Liver (tissue), 9 donors: Measurements from ENCODE around the gene ATXN1. TPM values are rescaled to one million over a fixed set of nuclear protein-coding genes. Genes with fewer than 3 reads are reported as not detected.

Source experiments
- DNase-seq: peaks from one replicate; pipeline ENCODE4 v3.0.0-alpha.2; 2017; ENCODE audit warnings: low spot score
- H3K27ac ChIP-seq, 2 donors: one replicate each; pipeline ENCODE4 v1.7.0; 2013; ENCODE audit warnings: inconsistent platforms in 2 of 2, low read length in 2 of 2, control low read depth in 1 of 2, low read depth in 1 of 2, mild to moderate bottlenecking in 1 of 2
- H3K27me3 ChIP-seq, 4 donors: one replicate each; pipeline versions ENCODE4 v1.6.1 to v1.7.0; 2013; ENCODE audit warnings: low read length in 3 of 4, inconsistent platforms in 1 of 4, mild to moderate bottlenecking in 1 of 4, moderate library complexity in 1 of 4; ENCODE audit not compliant: control insufficient read depth in 4 of 4, insufficient read depth in 4 of 4
- H3K36me3 ChIP-seq, 4 donors: one replicate each; pipeline versions ENCODE4 v1.6.1 to v1.7.0; 2013; ENCODE audit warnings: low read length in 3 of 4, mild to moderate bottlenecking in 3 of 4, low read depth in 1 of 4, moderate library complexity in 1 of 4; ENCODE audit not compliant: control insufficient read depth in 4 of 4, insufficient read depth in 3 of 4
- H3K4me1 ChIP-seq, 4 donors: one replicate each; pipeline versions ENCODE4 v1.6.1 to v1.7.0; 2013; ENCODE audit warnings: low read length in 3 of 4, mild to moderate bottlenecking in 3 of 4, moderate library complexity in 1 of 4; ENCODE audit not compliant: control insufficient read depth in 4 of 4, insufficient read depth in 4 of 4
- H3K4me3 ChIP-seq, 3 donors: one replicate each; pipeline versions ENCODE4 v1.6.1 to v1.7.0; 2013; ENCODE audit warnings: low read length in 3 of 3, control low read depth in 1 of 3, low read depth in 1 of 3, mild to moderate bottlenecking in 1 of 3
- H3K9ac ChIP-seq, 2 donors: one replicate each; pipeline ENCODE4 v1.7.0; 2013; ENCODE audit warnings: low read length in 2 of 2, mild to moderate bottlenecking in 2 of 2, moderate library complexity in 2 of 2, control low read depth in 1 of 2, low read depth in 1 of 2
- H3K9me3 ChIP-seq, 4 donors: one replicate each; pipeline versions ENCODE4 v1.6.1 to v1.7.0; 2013; ENCODE audit warnings: low read length in 3 of 4; ENCODE audit not compliant: control insufficient read depth in 4 of 4
- EGR1 ChIP-seq, 2 donors: IDR thresholded peaks; 2 replicates each; pipeline ENCODE4 v1.6.1; 2016 to 2018; ENCODE audit warnings: antibody characterized with exemption in 2 of 2, low read depth in 2 of 2
- FOXA1 ChIP-seq: IDR thresholded peaks from 2 replicates; pipeline ENCODE4 v1.6.1; 2016; ENCODE audit warnings: antibody characterized with exemption
- FOXA2 ChIP-seq: IDR thresholded peaks from 2 replicates; pipeline ENCODE4 v1.6.1; 2016; ENCODE audit warnings: antibody characterized with exemption
- GABPA ChIP-seq, 2 donors: IDR thresholded peaks in 1 of 2; conservative IDR thresholded peaks in 1 of 2; 2 replicates each; pipeline ENCODE4 v1.6.1; 2016; ENCODE audit warnings: antibody characterized with exemption in 2 of 2, mild to moderate bottlenecking in 1 of 2, moderate library complexity in 1 of 2
- HNF4G ChIP-seq: IDR thresholded peaks from 2 replicates; pipeline ENCODE4 v1.6.1; 2016; ENCODE audit warnings: antibody characterized with exemption
- JUND ChIP-seq, 2 donors: IDR thresholded peaks; 2 replicates each; pipeline ENCODE4 v1.6.1; 2016; ENCODE audit warnings: antibody characterized with exemption in 2 of 2
- NR2F2 ChIP-seq: IDR thresholded peaks from 2 replicates; pipeline ENCODE4 v1.6.1; 2016; ENCODE audit warnings: antibody characterized with exemption
- RAD21 ChIP-seq, 2 donors: IDR thresholded peaks; 2 replicates each; pipeline ENCODE4 v1.6.1; 2016; ENCODE audit warnings: antibody characterized with exemption in 2 of 2, mild to moderate bottlenecking in 2 of 2
- RXRA ChIP-seq, 2 donors: IDR thresholded peaks; 2 replicates each; pipeline ENCODE4 v1.6.1; 2017 to 2018; ENCODE audit warnings: antibody characterized with exemption in 2 of 2, mild to moderate bottlenecking in 1 of 2
- TAF1 ChIP-seq: conservative IDR thresholded peaks from 2 replicates; pipeline ENCODE4 v1.6.1; 2016; ENCODE audit warnings: antibody characterized with exemption, mild to moderate bottlenecking
- YY1 ChIP-seq: IDR thresholded peaks from 2 replicates; pipeline ENCODE4 v1.6.1; 2016; ENCODE audit warnings: antibody characterized with exemption, mild to moderate bottlenecking
- WGBS: extraction: QIAGEN DNeasy Blood & Tissue Kit; methylation state at CpG from one replicate; pipeline ENCODE4 v1.1.7; 2013; 5-methylcytosine and 5-hydroxymethylcytosine counted together
- polyA plus RNA-seq, 2 donors: library from polyadenylated mRNA; stranded (reverse) in 1 of 2; unstranded in 1 of 2; fragments of 200-250 nt in 1 of 2; fragments of >200 nt in 1 of 2; fragmentation: Nextera tagmentation in 1 of 2; extraction: Ambion mirVana in 1 of 2; gene quantifications; one replicate each; pipeline versions ENCODE4 v1.2.1 to v1.2.3, GENCODE V29; 2013 to 2015
- total RNA-seq, 2 donors: library from RNA; depleted of rRNA; stranded (reverse); fragments of >200 nt; gene quantifications; one replicate each; pipeline ENCODE4 v1.2.3, GENCODE V29; 2014
- TF ChIP-seq, protein P1 (sequence below): fragments of 150-350 bp; IDR thresholded peaks from 2 replicates; pipeline ENCODE4 v1.5.1; 2017; ENCODE audit warnings: improper control_type of control experiment, low read depth, low read length; ENCODE audit not compliant: missing input control
- TF ChIP-seq, protein P2 (sequence below): IDR thresholded peaks from 2 replicates; pipeline ENCODE4 v1.6.1; 2016; ENCODE audit warnings: antibody characterized with exemption, mild to moderate bottlenecking
- TF ChIP-seq, protein P3 (sequence below): IDR thresholded peaks from 2 replicates; pipeline ENCODE4 v1.6.1; 2016; ENCODE audit warnings: antibody characterized with exemption
- TF ChIP-seq, protein P4 (sequence below): IDR thresholded peaks from 2 replicates; pipeline ENCODE4 v1.6.1; 2016; ENCODE audit warnings: antibody characterized with exemption
- donor health status: healthy.
- donor health status: healthy.
- donor health status: healthy.
- donor health status: healthy.
- donor health status: healthy.

Gene ATXN1
- total and polyA plus RNA-seq, 4 donors: 4.3 to 29.7 (median 8.2) TPM

DNA sequence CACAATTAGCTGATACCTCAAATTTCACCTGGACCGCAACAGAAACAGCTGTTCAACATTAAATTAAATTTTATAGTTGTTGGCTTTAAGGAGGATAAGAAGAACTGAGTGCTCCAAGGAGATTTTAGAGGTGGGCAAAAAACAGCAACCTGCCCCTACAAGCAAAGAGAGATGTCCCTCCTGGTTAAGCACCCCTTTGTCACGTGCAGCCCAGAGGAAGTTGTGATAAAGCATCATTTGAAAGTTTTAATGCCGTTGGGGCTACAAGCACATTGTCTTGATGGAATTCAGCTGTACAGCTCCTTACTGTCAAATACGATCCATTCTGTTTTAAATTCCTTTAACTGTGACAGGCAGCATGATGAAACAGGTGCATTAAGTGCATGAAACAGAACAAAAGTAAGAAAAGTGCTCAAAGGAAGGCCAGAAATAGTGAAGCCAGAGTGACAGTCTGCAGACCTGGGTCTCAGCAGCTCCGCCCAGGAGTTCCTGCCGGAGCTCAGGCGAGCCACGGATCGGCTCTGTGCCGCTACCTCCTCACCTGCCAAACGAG lies 327.8 kb downstream of the ATXN1 start:
- Histone ChIP-seq H3K27me3 (no peaks in the 10 kb centered on the region), H3K9me3 (no peaks in the 10 kb centered on the region), H3K9ac (no peak overlapping the region), H3K4me3 (no peak overlapping the region), H3K4me1 (no peaks in the 10 kb centered on the region), H3K36me3 (peaks cover 0 to 4% (median 2%) of the 10 kb centered on the region in 4 donors), H3K27ac (no peak overlapping the region)
- TF ChIP-seq JUND (IDR thresholded peaks at IDR 0.05) (no peak), EGR1 (IDR thresholded peaks at IDR 0.05; ENCODE audit: low read depth in 2 of 2) (no peak), RAD21 (IDR thresholded peaks at IDR 0.05) (no peak), RXRA (IDR thresholded peaks at IDR 0.05) (no peak), FOXA2 (no peak), GABPA (IDR thresholded peaks at IDR 0.05 in 1 of 2, conservative IDR thresholded peaks at IDR 0.05 in 1 of 2) (no peak), NR2F2 (no peak), FOXA1 (no peak)
- TF ChIP-seq, protein P1, sequence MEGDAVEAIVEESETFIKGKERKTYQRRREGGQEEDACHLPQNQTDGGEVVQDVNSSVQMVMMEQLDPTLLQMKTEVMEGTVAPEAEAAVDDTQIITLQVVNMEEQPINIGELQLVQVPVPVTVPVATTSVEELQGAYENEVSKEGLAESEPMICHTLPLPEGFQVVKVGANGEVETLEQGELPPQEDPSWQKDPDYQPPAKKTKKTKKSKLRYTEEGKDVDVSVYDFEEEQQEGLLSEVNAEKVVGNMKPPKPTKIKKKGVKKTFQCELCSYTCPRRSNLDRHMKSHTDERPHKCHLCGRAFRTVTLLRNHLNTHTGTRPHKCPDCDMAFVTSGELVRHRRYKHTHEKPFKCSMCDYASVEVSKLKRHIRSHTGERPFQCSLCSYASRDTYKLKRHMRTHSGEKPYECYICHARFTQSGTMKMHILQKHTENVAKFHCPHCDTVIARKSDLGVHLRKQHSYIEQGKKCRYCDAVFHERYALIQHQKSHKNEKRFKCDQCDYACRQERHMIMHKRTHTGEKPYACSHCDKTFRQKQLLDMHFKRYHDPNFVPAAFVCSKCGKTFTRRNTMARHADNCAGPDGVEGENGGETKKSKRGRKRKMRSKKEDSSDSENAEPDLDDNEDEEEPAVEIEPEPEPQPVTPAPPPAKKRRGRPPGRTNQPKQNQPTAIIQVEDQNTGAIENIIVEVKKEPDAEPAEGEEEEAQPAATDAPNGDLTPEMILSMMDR: no peak
- TF ChIP-seq, protein P2, sequence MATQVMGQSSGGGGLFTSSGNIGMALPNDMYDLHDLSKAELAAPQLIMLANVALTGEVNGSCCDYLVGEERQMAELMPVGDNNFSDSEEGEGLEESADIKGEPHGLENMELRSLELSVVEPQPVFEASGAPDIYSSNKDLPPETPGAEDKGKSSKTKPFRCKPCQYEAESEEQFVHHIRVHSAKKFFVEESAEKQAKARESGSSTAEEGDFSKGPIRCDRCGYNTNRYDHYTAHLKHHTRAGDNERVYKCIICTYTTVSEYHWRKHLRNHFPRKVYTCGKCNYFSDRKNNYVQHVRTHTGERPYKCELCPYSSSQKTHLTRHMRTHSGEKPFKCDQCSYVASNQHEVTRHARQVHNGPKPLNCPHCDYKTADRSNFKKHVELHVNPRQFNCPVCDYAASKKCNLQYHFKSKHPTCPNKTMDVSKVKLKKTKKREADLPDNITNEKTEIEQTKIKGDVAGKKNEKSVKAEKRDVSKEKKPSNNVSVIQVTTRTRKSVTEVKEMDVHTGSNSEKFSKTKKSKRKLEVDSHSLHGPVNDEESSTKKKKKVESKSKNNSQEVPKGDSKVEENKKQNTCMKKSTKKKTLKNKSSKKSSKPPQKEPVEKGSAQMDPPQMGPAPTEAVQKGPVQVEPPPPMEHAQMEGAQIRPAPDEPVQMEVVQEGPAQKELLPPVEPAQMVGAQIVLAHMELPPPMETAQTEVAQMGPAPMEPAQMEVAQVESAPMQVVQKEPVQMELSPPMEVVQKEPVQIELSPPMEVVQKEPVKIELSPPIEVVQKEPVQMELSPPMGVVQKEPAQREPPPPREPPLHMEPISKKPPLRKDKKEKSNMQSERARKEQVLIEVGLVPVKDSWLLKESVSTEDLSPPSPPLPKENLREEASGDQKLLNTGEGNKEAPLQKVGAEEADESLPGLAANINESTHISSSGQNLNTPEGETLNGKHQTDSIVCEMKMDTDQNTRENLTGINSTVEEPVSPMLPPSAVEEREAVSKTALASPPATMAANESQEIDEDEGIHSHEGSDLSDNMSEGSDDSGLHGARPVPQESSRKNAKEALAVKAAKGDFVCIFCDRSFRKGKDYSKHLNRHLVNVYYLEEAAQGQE: no peak
- TF ChIP-seq, protein P3, sequence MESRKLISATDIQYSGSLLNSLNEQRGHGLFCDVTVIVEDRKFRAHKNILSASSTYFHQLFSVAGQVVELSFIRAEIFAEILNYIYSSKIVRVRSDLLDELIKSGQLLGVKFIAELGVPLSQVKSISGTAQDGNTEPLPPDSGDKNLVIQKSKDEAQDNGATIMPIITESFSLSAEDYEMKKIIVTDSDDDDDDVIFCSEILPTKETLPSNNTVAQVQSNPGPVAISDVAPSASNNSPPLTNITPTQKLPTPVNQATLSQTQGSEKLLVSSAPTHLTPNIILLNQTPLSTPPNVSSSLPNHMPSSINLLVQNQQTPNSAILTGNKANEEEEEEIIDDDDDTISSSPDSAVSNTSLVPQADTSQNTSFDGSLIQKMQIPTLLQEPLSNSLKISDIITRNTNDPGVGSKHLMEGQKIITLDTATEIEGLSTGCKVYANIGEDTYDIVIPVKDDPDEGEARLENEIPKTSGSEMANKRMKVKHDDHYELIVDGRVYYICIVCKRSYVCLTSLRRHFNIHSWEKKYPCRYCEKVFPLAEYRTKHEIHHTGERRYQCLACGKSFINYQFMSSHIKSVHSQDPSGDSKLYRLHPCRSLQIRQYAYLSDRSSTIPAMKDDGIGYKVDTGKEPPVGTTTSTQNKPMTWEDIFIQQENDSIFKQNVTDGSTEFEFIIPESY: no peak
- DNase-seq: no peak
- WGBS: 89% methylated on average over 11 of the region's 11 CpGs

DNA sequence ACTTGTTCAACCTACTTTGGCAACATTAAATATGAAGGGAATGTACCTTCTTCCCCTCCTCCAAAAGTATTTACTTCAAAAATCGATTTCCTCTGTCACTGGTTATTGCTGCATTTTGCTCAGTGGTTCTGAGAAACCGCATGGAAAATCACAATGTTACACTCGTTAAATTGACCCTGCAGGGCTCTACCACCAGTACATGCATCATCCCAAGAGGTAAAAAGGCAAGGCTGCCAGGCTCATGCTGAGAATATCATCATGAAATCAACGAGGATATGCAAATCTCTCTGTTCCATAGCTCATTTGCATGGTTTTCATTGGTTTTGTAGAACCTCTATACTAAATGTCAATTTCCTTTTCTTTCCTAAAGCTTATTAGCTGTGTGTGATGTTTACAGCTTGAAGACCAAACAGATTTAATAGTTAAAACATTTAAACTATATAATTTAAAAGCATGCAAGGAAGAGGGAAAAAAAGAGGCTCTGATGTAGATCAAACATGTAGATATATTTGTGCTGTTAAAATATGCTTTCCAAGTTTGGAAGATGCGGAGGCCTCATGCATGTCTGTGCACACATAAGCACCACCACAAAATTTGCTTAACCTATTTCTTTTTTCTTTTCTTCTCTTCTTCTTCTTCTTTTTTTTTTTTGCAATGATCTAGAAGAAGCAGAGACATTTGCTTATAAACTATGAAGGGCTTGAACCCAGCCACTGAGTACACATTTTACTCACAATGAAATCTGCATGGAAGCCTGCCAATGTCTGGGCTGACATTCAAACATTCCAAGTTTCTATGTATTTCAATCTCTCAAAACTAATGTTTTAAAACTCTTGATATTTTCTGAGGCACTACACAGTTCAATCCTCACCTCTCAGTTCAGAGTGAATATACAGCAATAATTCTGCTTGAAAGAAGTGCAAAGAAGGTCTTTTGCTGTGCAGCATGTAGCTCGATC lies 328.9 kb downstream of the ATXN1 start:
- no peak for DNase-seq
- Histone ChIP-seq H3K27ac (no peak overlapping the region), H3K4me3 (no peak overlapping the region), H3K9me3 (no peaks in the 10 kb centered on the region), H3K36me3 (peaks cover 0 to 4% (median 2%) of the 10 kb centered on the region in 4 donors), H3K4me1 (no peaks in the 10 kb centered on the region), H3K27me3 (no peaks in the 10 kb centered on the region), H3K9ac (no peak overlapping the region)
- TF ChIP-seq FOXA1 (no peak), JUND (IDR thresholded peaks at IDR 0.05) (no peak), YY1 (no peak), FOXA2 (no peak), EGR1 (IDR thresholded peaks at IDR 0.05; ENCODE audit: low read depth in 2 of 2) (no peak), RXRA (IDR thresholded peaks at IDR 0.05) (no peak), TAF1 (no peak), HNF4G (no peak), NR2F2 (no peak)
- TF ChIP-seq, protein P3: no peak
- TF ChIP-seq, protein P2: no peak
- TF ChIP-seq, protein P4, sequence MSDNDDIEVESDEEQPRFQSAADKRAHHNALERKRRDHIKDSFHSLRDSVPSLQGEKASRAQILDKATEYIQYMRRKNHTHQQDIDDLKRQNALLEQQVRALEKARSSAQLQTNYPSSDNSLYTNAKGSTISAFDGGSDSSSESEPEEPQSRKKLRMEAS: no peak
- 77% methylated on average over 6 of the region's 6 CpGs for WGBS
